Smooth muscle cell (in vitro differentiated cells): ENCODE measurements around the gene ZNF618. TPM values are rescaled to one million over a fixed set of nuclear protein-coding genes. Genes with fewer than 3 reads are reported as not detected.

Source experiments
- DNase-seq: peaks from one replicate; lab custom pipeline; 2025; ENCODE audit not compliant: unreplicated experiment; lab: John Stamatoyannopoulos, UW
- H2AFZ ChIP-seq: fragments of 200-600 bp; sonication (generic); 2 replicates; pipeline ENCODE4 v1.6.0; 2016; ENCODE audit warnings: antibody characterized with exemption, low read depth, mild to moderate bottlenecking
- H3F3A ChIP-seq: fragments of 200-600 bp; sonication (generic); 2 replicates; pipeline ENCODE4 v1.6.0; 2017; ENCODE audit warnings: antibody characterized with exemption, low read depth
- H3K27ac ChIP-seq: fragments of 200-600 bp; sonication (generic); 2 replicates; pipeline ENCODE4 v1.5.1; 2016; ENCODE audit warnings: low read depth, mild to moderate bottlenecking
- H3K27me3 ChIP-seq: fragments of 200-600 bp; sonication (generic); 2 replicates; pipeline ENCODE4 v1.6.1; 2016; ENCODE audit warnings: low read depth, mild to moderate bottlenecking
- H3K36me3 ChIP-seq: fragments of 200-600 bp; sonication (generic); 2 replicates; pipeline ENCODE4 v1.5.1; 2016; ENCODE audit warnings: low read depth
- H3K4me1 ChIP-seq: fragments of 200-600 bp; sonication (generic); 2 replicates; pipeline ENCODE4 v1.5.1; 2016; ENCODE audit warnings: low read depth
- H3K4me2 ChIP-seq: fragments of 200-600 bp; sonication (generic); 2 replicates; pipeline ENCODE4 v1.6.0; 2016; ENCODE audit warnings: mild to moderate bottlenecking
- H3K4me3 ChIP-seq: fragments of 200-600 bp; sonication (generic); 2 replicates; pipeline ENCODE4 v1.5.1; 2016; ENCODE audit warnings: mild to moderate bottlenecking
- H3K79me2 ChIP-seq: fragments of 200-600 bp; sonication (generic); 2 replicates; pipeline ENCODE4 v1.6.0; 2016; ENCODE audit warnings: low read depth, mild to moderate bottlenecking
- H3K9ac ChIP-seq: fragments of 200-600 bp; sonication (generic); 2 replicates; pipeline ENCODE4 v1.6.0; 2016; ENCODE audit warnings: low read depth
- H3K9me3 ChIP-seq: fragments of 200-600 bp; sonication (generic); replicated peaks from 2 replicates; pipeline ENCODE4 v1.5.1; 2016; ENCODE audit warnings: low read depth
- H4K20me1 ChIP-seq: fragments of 200-600 bp; sonication (generic); 2 replicates; pipeline ENCODE4 v1.6.0; 2016; ENCODE audit warnings: low read depth
- WGBS: methylation state at CpG from one replicate; pipeline ENCODE4 v1.1.7; 2016; ENCODE audit warnings: low lambda C conversion rate; 5-methylcytosine and 5-hydroxymethylcytosine counted together
- polyA plus RNA-seq: library from polyadenylated mRNA; unstranded; fragments of >200 nt; fragmentation: Nextera tagmentation; extraction: Ambion mirVana; gene quantifications from 2 replicates; pipeline ENCODE4 v1.2.1, GENCODE V29; 2016
- total RNA-seq: library from RNA; depleted of rRNA; stranded (reverse); fragments of >200 nt; gene quantifications from 2 replicates; pipeline ENCODE4 v1.2.3, GENCODE V29; 2014
- TF ChIP-seq, protein P1 (sequence below): fragments of 200-600 bp; sonication (generic); IDR thresholded peaks from 2 replicates; pipeline ENCODE4 v1.5.1; 2017; ENCODE audit warnings: borderline replicate concordance, mild to moderate bottlenecking, antibody characterized with exemption; ENCODE audit not compliant: insufficient read depth, poor library complexity, severe bottlenecking

ZNF618 gene
- total and polyA plus RNA-seq, 2 experiments from 2014 or later: 9.9 to 19.5 TPM

DNA sequence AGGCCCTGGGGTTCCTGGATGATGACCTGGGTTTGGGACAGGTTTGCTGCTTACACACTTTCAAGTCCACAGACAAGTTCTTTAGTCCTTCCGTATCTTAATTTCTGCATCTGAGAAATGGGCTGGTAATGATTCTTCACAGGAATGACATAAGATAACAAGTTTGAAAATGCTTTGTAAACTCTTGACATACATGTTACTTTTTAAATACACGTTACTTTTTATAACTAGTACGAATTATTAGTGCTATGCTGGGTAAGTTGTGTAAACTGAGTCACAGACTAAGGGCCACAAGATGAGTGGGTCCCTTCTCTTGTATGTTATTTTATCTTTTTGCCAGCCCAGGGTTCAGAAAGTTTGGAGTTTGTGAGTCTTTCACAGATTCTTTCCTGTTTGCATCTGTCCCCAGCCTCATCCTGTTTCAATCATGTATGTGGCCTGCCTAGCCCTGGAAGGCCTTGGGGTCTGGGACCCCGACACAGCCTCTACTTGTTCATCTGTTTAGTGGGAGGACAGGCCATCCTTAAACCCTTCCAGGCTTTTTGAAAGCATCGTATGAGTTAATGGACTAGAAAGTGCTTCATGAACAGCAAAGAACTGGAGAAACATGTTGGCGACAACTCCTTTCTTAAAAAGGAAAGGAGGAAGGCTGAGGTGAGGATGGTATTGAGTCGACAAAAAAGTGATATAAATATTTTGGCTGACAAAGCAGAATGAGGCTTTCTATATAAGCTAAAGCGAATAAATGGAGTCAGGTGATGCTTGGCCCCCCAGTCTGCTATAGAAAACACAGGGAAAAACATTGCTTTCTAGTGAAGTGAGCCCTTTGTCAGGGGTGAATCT, 9.3 kb downstream of the ZNF618 start:
- H3K9ac ChIP-seq: no peak overlapping the region
- H3K79me2 ChIP-seq: peaks cover 92% of the 10 kb centered on the region
- peaks cover under 1% of the 10 kb centered on the region for H3K9me3 ChIP-seq
- no peaks in the 10 kb centered on the region for H3F3A ChIP-seq
- peaks cover 16% of the 10 kb centered on the region for H3K4me1 ChIP-seq
- no peak overlapping the region for H2AFZ ChIP-seq
- no peak overlapping the region for H3K27ac ChIP-seq
- peaks cover 2% of the 10 kb centered on the region for H3K36me3 ChIP-seq
- no peaks in the 10 kb centered on the region for H3K27me3 ChIP-seq
- DNase-seq: no peak
- TF ChIP-seq, protein P1, sequence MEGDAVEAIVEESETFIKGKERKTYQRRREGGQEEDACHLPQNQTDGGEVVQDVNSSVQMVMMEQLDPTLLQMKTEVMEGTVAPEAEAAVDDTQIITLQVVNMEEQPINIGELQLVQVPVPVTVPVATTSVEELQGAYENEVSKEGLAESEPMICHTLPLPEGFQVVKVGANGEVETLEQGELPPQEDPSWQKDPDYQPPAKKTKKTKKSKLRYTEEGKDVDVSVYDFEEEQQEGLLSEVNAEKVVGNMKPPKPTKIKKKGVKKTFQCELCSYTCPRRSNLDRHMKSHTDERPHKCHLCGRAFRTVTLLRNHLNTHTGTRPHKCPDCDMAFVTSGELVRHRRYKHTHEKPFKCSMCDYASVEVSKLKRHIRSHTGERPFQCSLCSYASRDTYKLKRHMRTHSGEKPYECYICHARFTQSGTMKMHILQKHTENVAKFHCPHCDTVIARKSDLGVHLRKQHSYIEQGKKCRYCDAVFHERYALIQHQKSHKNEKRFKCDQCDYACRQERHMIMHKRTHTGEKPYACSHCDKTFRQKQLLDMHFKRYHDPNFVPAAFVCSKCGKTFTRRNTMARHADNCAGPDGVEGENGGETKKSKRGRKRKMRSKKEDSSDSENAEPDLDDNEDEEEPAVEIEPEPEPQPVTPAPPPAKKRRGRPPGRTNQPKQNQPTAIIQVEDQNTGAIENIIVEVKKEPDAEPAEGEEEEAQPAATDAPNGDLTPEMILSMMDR: no peak
- no peak overlapping the region for H3K4me2 ChIP-seq
- no peak overlapping the region for H3K4me3 ChIP-seq
- H4K20me1 ChIP-seq: peaks cover 88% of the 10 kb centered on the region
- 93% methylated on average over 8 of the region's 8 CpGs for WGBS

DNA sequence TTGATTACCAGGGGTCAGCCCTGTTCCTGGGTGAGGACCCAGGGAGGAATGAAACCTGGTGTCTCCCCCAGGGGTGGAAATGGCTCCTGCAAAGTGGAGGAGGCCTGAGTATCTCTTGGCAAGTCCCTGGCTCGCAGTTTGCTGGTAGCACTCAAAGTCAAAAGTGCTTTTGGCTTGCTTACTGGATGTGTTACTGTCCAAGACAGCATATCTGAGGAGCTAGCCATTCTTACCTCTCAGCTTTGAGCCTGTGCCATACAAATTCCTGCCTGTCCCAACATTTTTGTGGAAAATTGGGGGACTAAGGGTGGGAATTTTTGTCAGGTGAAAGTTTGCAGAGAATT, 9.9 kb downstream of the ZNF618 start:
- H3K4me2 ChIP-seq: peak overlapping the region; percentile 42
- H3K79me2 ChIP-seq: peaks cover 92% of the 10 kb centered on the region
- H3K27me3 ChIP-seq: no peaks in the 10 kb centered on the region
- H3K9ac ChIP-seq: no peak overlapping the region
- H3K4me3 ChIP-seq: no peak overlapping the region
- no peak overlapping the region for H2AFZ ChIP-seq
- H3K36me3 ChIP-seq: peaks cover 7% of the 10 kb centered on the region
- H3K27ac ChIP-seq: no peak overlapping the region
- H3K4me1 ChIP-seq: peaks cover 16% of the 10 kb centered on the region
- no peaks in the 10 kb centered on the region for H3F3A ChIP-seq
- peaks cover 83% of the 10 kb centered on the region for H4K20me1 ChIP-seq
- peaks cover 6% of the 10 kb centered on the region for H3K9me3 ChIP-seq
- WGBS: 95% methylated on average over 1 of the region's 1 CpG
- TF ChIP-seq, protein P1: no peak
- no peak for DNase-seq

DNA sequence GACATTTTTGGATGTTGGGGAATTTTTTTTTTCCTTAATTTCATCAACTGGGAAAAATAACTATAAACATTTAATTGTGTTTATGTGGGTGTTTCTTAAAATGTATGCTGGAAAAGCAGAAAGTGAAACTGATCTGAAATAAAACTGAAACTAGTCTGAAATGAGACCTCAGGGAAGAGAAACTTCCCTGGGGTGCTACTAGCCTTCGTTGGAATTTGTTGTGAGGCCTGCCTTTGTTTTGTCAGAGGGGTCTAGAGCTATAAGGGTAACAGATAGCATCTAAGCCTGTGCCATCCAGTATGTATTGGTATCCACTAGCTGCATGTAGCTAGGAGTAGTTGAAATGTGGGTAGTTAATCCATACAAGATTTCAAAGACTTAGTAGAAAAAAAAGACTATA, 10.4 kb downstream of the ZNF618 start:
- 42% methylated on average over 1 of the region's 1 CpG for WGBS
- peaks cover 7% of the 10 kb centered on the region for H3K36me3 ChIP-seq
- no peak for DNase-seq
- H3K9me3 ChIP-seq: peaks cover 8% of the 10 kb centered on the region
- H3K79me2 ChIP-seq: peaks cover 90% of the 10 kb centered on the region
- no peaks in the 10 kb centered on the region for H3F3A ChIP-seq
- TF ChIP-seq, protein P1: no peak
- H3K4me3 ChIP-seq: peak overlapping the region; percentile 15
- H2AFZ ChIP-seq: no peak overlapping the region
- no peaks in the 10 kb centered on the region for H3K27me3 ChIP-seq
- peaks cover 78% of the 10 kb centered on the region for H4K20me1 ChIP-seq
- peaks cover 16% of the 10 kb centered on the region for H3K4me1 ChIP-seq
- peak overlapping the region; percentile 42 for H3K4me2 ChIP-seq
- H3K9ac ChIP-seq: no peak overlapping the region
- no peak overlapping the region for H3K27ac ChIP-seq

DNA sequence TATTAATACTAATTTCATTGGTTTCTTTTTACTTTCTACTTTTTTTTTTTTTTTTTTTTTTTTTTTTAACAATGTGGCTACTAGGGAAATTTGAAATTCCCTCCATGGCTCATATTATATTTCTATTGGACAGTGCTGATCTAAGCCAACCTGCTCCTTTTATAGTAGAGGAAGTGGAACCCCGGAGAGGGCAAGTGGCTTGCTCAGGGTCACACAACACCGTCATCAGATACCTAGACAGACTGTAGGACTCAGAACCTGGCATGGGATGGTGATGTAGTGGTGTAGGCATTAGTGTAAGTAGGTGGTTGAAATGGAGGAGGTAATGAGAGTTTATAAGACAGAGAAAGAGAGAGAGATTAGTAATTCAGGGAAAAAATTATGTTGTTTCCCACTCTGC, 10.8 kb downstream of the ZNF618 start:
- H4K20me1 ChIP-seq: peaks cover 77% of the 10 kb centered on the region
- no peak overlapping the region for H3K4me3 ChIP-seq
- WGBS: 94% methylated on average over 2 of the region's 2 CpGs
- H3K79me2 ChIP-seq: peaks cover 87% of the 10 kb centered on the region
- H3F3A ChIP-seq: no peaks in the 10 kb centered on the region
- TF ChIP-seq, protein P1: no peak
- H3K9me3 ChIP-seq: peaks cover 8% of the 10 kb centered on the region
- no peak overlapping the region for H3K27ac ChIP-seq
- peaks cover 16% of the 10 kb centered on the region for H3K4me1 ChIP-seq
- H3K9ac ChIP-seq: no peak overlapping the region
- no peak overlapping the region for H2AFZ ChIP-seq
- DNase-seq: no peak
- H3K27me3 ChIP-seq: no peaks in the 10 kb centered on the region
- no peak overlapping the region for H3K4me2 ChIP-seq
- peaks cover 7% of the 10 kb centered on the region for H3K36me3 ChIP-seq
